Small intestine (tissue), 7 donors: ENCODE measurements around the gene MFAP3L. TPM values are rescaled to one million over a fixed set of nuclear protein-coding genes. Genes with fewer than 3 reads are reported as not detected.
A peak's percentile ranks its signal among the peaks of the same experiment; 100 is the strongest.

Source experiments
- DNase-seq, 2 donors: peaks; one replicate each; pipeline versions ENCODE4 v3.0.0 to v3.0.0-alpha.2; 2013
- FAIRE-seq: peaks from 2 replicates; lab custom pipeline; 2012; peaks lifted over from hg19 to GRCh38; lab: Jason Lieb, UNC
- H3K27ac ChIP-seq, 3 donors: one replicate each; pipeline ENCODE4 v1.5.1; 2013; ENCODE audit warnings: low read length in 2 of 3, mild to moderate bottlenecking in 2 of 3, control low read depth in 1 of 3, inconsistent platforms in 1 of 3, low read depth in 1 of 3, moderate library complexity in 1 of 3
- H3K27me3 ChIP-seq, 3 donors: one replicate each; pipeline ENCODE4 v1.6.1; 2013; ENCODE audit warnings: low read length in 3 of 3, inconsistent platforms in 1 of 3; ENCODE audit not compliant: control insufficient read depth in 3 of 3, insufficient read depth in 3 of 3
- H3K36me3 ChIP-seq, 3 donors: one replicate each; pipeline ENCODE4 v1.6.1; 2013; ENCODE audit warnings: low read length in 3 of 3, inconsistent platforms in 1 of 3, low read depth in 1 of 3, mild to moderate bottlenecking in 1 of 3, moderate library complexity in 1 of 3; ENCODE audit not compliant: control insufficient read depth in 3 of 3, insufficient read depth in 2 of 3
- H3K4me1 ChIP-seq, 3 donors: one replicate each; pipeline ENCODE4 v1.6.1; 2013; ENCODE audit warnings: low read length in 2 of 3, inconsistent platforms in 1 of 3, low read depth in 1 of 3, mild to moderate bottlenecking in 1 of 3, moderate library complexity in 1 of 3; ENCODE audit not compliant: control insufficient read depth in 3 of 3, insufficient read depth in 2 of 3
- H3K4me3 ChIP-seq, 3 donors: one replicate each; pipeline ENCODE4 v1.5.1; 2013; ENCODE audit warnings: low read length in 3 of 3, control low read depth in 1 of 3, inconsistent platforms in 1 of 3, low read depth in 1 of 3, mild to moderate bottlenecking in 1 of 3, moderate library complexity in 1 of 3
- H3K9me3 ChIP-seq, 2 donors: one replicate each; pipeline ENCODE4 v1.6.1; 2013; ENCODE audit warnings: low read depth in 1 of 2, low read length in 1 of 2; ENCODE audit not compliant: control insufficient read depth in 2 of 2, insufficient read depth in 1 of 2
- WGBS, 3 donors: extraction: QIAGEN DNeasy Blood & Tissue Kit; methylation state at CpG; one replicate each; pipeline ENCODE4 v1.1.7; 2013; 5-methylcytosine and 5-hydroxymethylcytosine counted together
- polyA plus RNA-seq, 4 donors: library from polyadenylated mRNA; stranded (reverse) in 3 of 4; unstranded in 1 of 4; fragments of 200-250 nt in 3 of 4; fragments of 120-200 nt in 1 of 4; gene quantifications; one replicate each; pipeline versions ENCODE4 v1.2.1 to v1.2.3, GENCODE V29; 2013
- donor health status: healthy with polysubstance abuse.
- donor health status: control.
- donor health status: control.
- donor health status: Bipolar disorder and iron deficiency.
- donor health status: healthy.

The MFAP3L gene
- polyA plus RNA-seq, 4 donors, result under 0.01 to 2.7 (median 0.61) TPM

DNA sequence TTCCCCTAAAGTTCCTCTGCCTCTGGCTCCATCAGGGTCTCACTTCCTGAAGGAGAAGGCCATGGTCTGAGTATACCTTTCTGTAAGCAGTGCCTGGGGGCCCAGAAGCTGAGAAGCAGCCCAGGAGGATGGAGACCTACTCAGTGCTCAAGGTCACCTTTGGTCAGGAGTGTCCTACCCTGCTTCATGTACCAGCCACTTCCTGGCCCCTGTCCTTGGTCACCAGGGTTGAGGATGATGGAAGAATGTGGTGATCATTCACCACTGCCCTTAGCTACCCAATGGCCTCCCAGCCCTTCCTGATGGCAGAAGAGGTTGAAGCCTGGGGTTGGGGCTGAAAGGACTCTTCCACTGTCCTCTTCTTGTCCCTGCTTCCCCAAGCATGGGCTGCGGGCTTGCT is 9.0 kb upstream of the MFAP3L start:
- H3K9me3 ChIP-seq, result no peaks in the 10 kb centered on the region
- no peaks in the 10 kb centered on the region for H3K36me3 ChIP-seq
- no peak for FAIRE-seq
- no peak overlapping the region for H3K27ac ChIP-seq
- H3K4me3 ChIP-seq, result no peak overlapping the region
- 73 to 89% (median 86%) methylated on average over 1 of the region's 1 CpG for WGBS, 3 donors
- no peaks in the 10 kb centered on the region for H3K4me1 ChIP-seq
- DNase-seq, result no peak
- no peaks in the 10 kb centered on the region for H3K27me3 ChIP-seq

DNA sequence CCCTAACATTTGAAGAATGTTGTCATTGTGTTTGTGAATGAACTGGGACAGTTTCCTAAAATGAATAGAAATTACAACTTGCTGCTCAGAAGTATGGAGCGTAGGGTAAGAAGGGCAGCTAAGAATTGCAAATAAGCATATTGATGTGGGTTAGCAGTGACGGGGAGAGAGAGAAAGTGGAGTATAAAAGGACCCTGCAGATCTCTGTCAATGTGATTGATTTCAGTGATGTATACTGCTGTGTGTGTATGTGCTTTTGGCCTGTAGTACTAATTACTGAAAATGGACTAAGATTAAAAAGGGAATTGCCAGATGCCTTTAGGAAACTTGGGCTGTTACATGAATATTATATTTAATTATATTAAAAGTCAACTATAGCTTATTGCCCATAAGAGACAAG is 7.8 kb upstream of the MFAP3L start:
- 80 to 91% (median 85%) methylated on average over 2 of the region's 2 CpGs for WGBS, 3 donors

DNA sequence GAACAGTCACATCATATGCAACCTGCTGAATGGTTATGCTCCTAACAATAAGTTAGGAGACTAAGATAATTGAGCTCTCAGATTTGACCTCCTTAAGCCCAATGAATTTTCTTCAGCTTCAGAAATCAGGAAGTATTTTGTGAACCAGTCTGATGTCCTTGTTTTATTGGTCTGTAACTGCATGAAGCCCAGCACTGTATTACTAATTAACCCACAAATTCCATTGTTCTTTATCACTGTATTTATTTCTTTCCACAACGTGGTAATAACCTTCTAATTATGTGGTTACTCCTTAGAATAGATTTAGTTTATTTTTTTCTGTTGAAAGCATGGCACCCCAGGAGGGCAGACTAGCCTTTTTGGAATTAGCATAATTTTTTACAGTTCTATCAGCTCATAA is 3.9 kb upstream of the MFAP3L start:
- 3 to 41% (median 10%) methylated on average over 1 of the region's 1 CpG for WGBS, 3 donors
- FAIRE-seq, result no peak
- no peak overlapping the region for H3K4me3 ChIP-seq

More for the DNA sequence above, 7.8 kb upstream of the MFAP3L start:
- DNase-seq (no peak), FAIRE-seq (no peak)
- Histone ChIP-seq H3K4me1 (no peaks in the 10 kb centered on the region), H3K4me3 (no peak overlapping the region), H3K36me3 (no peaks in the 10 kb centered on the region), H3K27me3 (no peaks in the 10 kb centered on the region), H3K27ac (no peak overlapping the region), H3K9me3 (no peaks in the 10 kb centered on the region)

DNA sequence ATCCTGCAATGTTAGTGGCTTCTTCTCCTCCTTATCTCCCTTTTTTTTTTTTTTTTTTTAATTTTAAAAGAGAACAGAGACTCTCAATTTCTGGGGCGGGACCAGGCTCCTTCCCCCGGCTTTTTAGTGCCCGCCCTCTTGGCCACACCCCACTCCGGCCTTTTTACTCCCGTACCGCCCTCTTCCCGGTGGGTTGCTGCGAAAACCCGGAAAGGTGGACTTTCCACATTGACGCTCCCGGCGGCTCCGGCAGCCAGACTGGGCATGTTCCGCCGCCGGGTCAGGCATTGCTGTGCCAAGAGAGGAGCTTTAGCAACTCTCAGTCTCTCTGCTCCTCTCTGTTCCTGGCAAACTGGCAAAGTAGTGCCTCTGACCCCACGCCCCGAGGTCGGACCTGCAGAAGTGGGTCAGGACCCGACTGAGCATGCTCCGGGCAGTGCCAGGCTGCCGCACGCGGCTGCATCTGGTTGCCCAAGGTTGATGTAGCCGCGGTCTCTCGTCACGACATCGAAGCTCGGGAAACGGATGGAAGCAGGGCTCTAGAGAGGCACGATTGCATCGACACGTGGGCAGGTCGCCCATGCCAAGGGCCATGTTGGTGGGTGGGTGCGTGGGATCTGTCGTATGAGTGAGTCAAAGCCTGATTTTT is 1.1 kb upstream of the MFAP3L start:
- DNase-seq (peak; percentile 94 to 98), FAIRE-seq (no peak)
- peak overlapping the region; percentile 27 to 81 (median 78) for H3K4me3 ChIP-seq
- peak overlapping the region in 1 of 3 donors; percentile 96 for H3K27ac ChIP-seq
- H3K27me3 ChIP-seq, result peaks cover 0 to 8% (median 7%) of the 10 kb centered on the region in 3 donors
- H3K9me3 ChIP-seq, result no peaks in the 10 kb centered on the region
- peaks cover 0 to 7% (median 0%) of the 10 kb centered on the region in 3 donors for H3K4me1 ChIP-seq
- H3K36me3 ChIP-seq, result no peaks in the 10 kb centered on the region
- 4 to 5% (median 4%) methylated on average over 37 of the region's 37 CpGs for WGBS, 3 donors

More for the DNA sequence above, 3.9 kb upstream of the MFAP3L start:
- Histone ChIP-seq H3K4me1 (peaks cover 0 to 7% (median 0%) of the 10 kb centered on the region in 3 donors), H3K9me3 (no peaks in the 10 kb centered on the region), H3K27me3 (peaks cover 0 to 7% (median 5%) of the 10 kb centered on the region in 3 donors), H3K36me3 (no peaks in the 10 kb centered on the region), H3K27ac (no peak overlapping the region)
- peak in 1 of 2 donors; percentile 19 for DNase-seq

DNA sequence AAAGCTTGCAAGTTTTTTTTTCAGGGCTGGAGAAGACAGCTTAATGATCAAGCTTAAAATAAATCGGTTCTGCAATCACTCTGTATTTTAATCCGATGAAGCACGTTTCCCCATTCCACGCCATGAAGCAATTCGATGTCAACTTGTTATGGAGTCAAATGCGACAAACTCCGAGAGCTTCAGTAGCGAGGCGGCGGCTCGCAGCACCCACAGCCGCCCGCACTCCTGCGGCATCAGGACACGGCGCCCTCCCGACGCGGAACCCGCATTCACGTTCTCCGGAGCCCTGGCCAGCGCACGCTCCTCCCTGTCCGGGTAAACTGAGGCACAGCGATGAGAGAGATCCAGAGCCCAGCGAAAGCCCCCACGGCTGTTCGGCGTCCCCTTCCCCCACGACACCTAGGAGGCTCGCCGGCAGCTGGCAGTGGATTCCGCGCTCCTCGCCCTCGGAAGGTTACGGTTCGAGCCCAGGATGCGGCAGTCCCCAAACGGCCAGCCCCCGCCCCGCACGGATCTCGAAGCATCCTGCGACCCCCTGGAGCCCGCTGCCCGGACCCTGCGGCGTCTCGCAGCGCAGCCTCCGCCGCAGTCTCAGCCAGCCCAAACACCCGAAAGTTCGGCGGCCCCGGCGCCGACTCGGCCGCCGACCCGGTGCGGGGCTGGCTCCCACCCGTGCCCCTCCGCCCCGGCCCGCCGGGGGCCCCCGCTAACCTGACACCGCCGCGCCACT is 507 bp downstream of the MFAP3L start:
- DNase-seq (peak in 1 of 2 donors; percentile 37), FAIRE-seq (no peak)
- H3K36me3 ChIP-seq, result no peaks in the 10 kb centered on the region
- H3K4me1 ChIP-seq, result peaks cover 0 to 7% (median 0%) of the 10 kb centered on the region in 3 donors
- H3K27ac ChIP-seq, result no peak overlapping the region
- H3K9me3 ChIP-seq, result no peaks in the 10 kb centered on the region
- WGBS, 3 donors, result 5 to 12% (median 9%) methylated on average over 62 to 74 of the region's 74 CpGs
- H3K27me3 ChIP-seq, result peaks cover 0 to 8% (median 7%) of the 10 kb centered on the region in 3 donors
- peak overlapping the region; percentile 46 to 81 (median 54) for H3K4me3 ChIP-seq

DNA sequence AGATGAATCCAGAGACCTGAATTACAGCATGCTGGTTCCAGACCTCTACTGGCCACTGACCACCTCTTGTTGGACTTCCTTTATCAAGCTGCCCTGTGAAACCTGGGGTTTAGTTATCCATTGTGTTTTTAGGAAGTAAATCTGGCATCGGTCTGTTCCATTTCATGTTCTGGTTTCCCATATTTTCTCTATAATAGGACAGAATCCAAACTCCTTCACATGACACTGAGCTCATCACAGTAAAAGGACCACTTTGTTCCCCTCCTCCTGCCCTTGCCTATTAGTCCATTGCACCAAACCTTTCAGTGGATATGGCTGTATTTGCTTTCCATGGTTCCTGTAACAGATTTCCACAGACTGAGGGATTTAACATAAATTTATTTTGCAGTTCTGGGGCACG is 4.0 kb downstream of the MFAP3L start:
- H3K27ac ChIP-seq, result no peak overlapping the region
- no peak for DNase-seq
- H3K4me3 ChIP-seq, result no peak overlapping the region
- 87 to 93% (median 91%) methylated on average over 2 of the region's 2 CpGs for WGBS, 3 donors
- no peaks in the 10 kb centered on the region for H3K9me3 ChIP-seq
- peaks cover 0 to 8% (median 4%) of the 10 kb centered on the region in 3 donors for H3K27me3 ChIP-seq
- no peaks in the 10 kb centered on the region for H3K36me3 ChIP-seq
- peaks cover 0 to 3% (median 0%) of the 10 kb centered on the region in 3 donors for H3K4me1 ChIP-seq
- no peak for FAIRE-seq

DNA sequence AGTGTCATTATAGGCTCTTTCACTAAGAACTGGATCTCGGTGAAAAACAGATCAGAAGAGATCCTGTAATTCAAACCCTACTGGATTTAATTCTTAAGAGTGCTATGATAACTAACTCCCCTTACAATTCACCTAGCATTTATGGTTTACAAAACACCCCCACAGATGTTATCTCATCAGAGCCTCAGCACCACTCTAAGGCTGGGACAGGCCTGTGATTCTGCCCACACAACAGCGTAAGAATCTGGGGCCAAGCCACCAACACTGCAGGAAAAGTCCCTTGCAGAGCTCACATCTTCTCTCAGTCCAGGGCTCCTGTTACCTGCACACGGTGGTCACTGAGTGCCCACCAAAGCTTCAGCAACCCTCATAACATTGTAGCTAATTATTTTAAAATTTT is 8.9 kb downstream of the MFAP3L start:
- Histone ChIP-seq H3K4me3 (no peak overlapping the region), H3K27me3 (no peaks in the 10 kb centered on the region), H3K27ac (no peak overlapping the region), H3K36me3 (no peaks in the 10 kb centered on the region), H3K4me1 (no peaks in the 10 kb centered on the region), H3K9me3 (no peaks in the 10 kb centered on the region)
- DNase-seq (no peak), FAIRE-seq (no peak)
- 66 to 87% (median 84%) methylated on average over 3 of the region's 3 CpGs for WGBS, 3 donors

DNA sequence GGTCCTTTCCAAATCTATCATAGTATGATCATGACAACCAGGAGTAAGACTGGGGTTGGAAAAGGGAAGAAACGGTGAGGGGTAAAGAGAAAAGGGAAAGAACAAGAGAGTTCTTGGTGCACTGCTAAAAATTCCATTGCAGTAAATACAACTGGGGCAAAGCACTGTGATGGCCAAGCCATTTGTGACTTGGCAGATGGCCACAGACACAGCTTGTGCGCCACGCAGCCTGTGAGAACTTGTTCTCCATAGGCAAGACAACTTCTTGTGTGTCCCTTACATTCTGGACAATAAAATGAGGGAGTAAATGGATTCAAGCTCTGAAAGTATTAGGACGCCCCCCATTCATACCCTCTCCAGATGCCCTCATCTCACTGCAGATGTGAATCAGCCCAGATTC is 10.9 kb downstream of the MFAP3L start:
- DNase-seq, result no peak
- H3K27ac ChIP-seq, result no peak overlapping the region
- H3K4me1 ChIP-seq, result no peaks in the 10 kb centered on the region
- no peaks in the 10 kb centered on the region for H3K36me3 ChIP-seq
- no peak overlapping the region for H3K4me3 ChIP-seq
- peaks cover 0 to 3% of the 10 kb centered on the region in 2 donors for H3K9me3 ChIP-seq
- H3K27me3 ChIP-seq, result no peaks in the 10 kb centered on the region
- FAIRE-seq, result no peak
- WGBS, 3 donors, result 70 to 94% (median 87%) methylated on average over 4 of the region's 4 CpGs
